Transverse colon (tissue), 4 donors: ENCODE data around the gene ZNF341.

Experiments
- POLR2A ChIP-seq: fragments of 450-650 bp; IDR thresholded peaks from one replicate; pipeline ENCODE4 v1.6.1; 2016; ENCODE audit warnings: antibody characterized with exemption, mild to moderate bottlenecking, moderate library complexity
- POLR2AphosphoS5 ChIP-seq, 3 donors: sonication (generic); formaldehyde crosslinking; IDR thresholded peaks; one replicate each; pipeline ENCODE4 v1.6.1; 2016; ENCODE audit warnings: antibody characterized with exemption in 3 of 3
- TF ChIP-seq, protein P1 (sequence below), 5 experiments: fragments of 200-600 bp in 3 of 5; fragments of 450-650 bp in 2 of 5; sonication (generic) in 3 of 5; IDR thresholded peaks; 1 replicate in 2 of 5; 2 replicates in 3 of 5; pipeline ENCODE4 v1.5.1; 2016 to 2017; ENCODE audit warnings: antibody characterized with exemption in 5 of 5, inconsistent platforms in 3 of 5, mild to moderate bottlenecking in 2 of 5, moderate library complexity in 1 of 5

GRCh38 chr20:33791959-33792597, 60.3 kb downstream of the ZNF341 start:
- TF ChIP-seq, protein P1, sequence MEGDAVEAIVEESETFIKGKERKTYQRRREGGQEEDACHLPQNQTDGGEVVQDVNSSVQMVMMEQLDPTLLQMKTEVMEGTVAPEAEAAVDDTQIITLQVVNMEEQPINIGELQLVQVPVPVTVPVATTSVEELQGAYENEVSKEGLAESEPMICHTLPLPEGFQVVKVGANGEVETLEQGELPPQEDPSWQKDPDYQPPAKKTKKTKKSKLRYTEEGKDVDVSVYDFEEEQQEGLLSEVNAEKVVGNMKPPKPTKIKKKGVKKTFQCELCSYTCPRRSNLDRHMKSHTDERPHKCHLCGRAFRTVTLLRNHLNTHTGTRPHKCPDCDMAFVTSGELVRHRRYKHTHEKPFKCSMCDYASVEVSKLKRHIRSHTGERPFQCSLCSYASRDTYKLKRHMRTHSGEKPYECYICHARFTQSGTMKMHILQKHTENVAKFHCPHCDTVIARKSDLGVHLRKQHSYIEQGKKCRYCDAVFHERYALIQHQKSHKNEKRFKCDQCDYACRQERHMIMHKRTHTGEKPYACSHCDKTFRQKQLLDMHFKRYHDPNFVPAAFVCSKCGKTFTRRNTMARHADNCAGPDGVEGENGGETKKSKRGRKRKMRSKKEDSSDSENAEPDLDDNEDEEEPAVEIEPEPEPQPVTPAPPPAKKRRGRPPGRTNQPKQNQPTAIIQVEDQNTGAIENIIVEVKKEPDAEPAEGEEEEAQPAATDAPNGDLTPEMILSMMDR (IDR thresholded peaks at IDR 0.05): peak; percentile 86 to 93 (median 90)
- TF ChIP-seq POLR2AphosphoS5 (IDR thresholded peaks at IDR 0.05) (no peak), POLR2A (no peak)
